CD4-positive, alpha-beta memory T cell (primary cell): ENCODE data around the gene SLC38A5. TPM values are rescaled to one million over a fixed set of nuclear protein-coding genes. Genes with fewer than 3 reads are reported as not detected.

Source experiments
- CTCF ChIA-PET: fragments of 350-600 bp; sonication (Branson Sonifier 250); formaldehyde crosslinking; loops from one replicate; lab custom pipeline; 2021; ENCODE audit warnings: inconsistent platforms; ENCODE audit not compliant: partially characterized antibody; lab: Charles Lee
- POLR2A ChIA-PET: fragments of 350-600 bp; sonication (Branson Sonifier 250); formaldehyde crosslinking; loops from one replicate; lab custom pipeline; 2021; ENCODE audit not compliant: partially characterized antibody; lab: Charles Lee
- DNase-seq, 5 donors: peaks; one replicate each; pipeline versions ENCODE4 v3.0.0 to v3.0.0-alpha.2; 2020 to 2022; ENCODE audit warnings: mixed read lengths in 1 of 5
- H3K27ac ChIP-seq: one replicate; pipeline ENCODE4 v1.7.0; 2013; ENCODE audit warnings: low read depth, low read length
- H3K27me3 ChIP-seq: 2 replicates; pipeline ENCODE4 v1.7.0; 2013; ENCODE audit warnings: mild to moderate bottlenecking, low read length, moderate library complexity; ENCODE audit not compliant: insufficient read depth
- H3K36me3 ChIP-seq: 2 replicates; pipeline ENCODE4 v1.7.0; 2013; ENCODE audit warnings: mild to moderate bottlenecking, low read length, moderate library complexity; ENCODE audit not compliant: insufficient read depth
- H3K4me1 ChIP-seq: 2 replicates; pipeline ENCODE4 v1.7.0; 2013; ENCODE audit warnings: mild to moderate bottlenecking, low read length, moderate library complexity; ENCODE audit not compliant: insufficient read depth
- H3K4me3 ChIP-seq, 2 donors: one replicate each; pipeline ENCODE4 v1.7.0; 2013; ENCODE audit warnings: low read length in 2 of 2, mild to moderate bottlenecking in 1 of 2
- H3K9me3 ChIP-seq, 2 donors: one replicate each; pipeline ENCODE4 v1.7.0; 2013; ENCODE audit warnings: low read length in 2 of 2, control low read depth in 1 of 2; ENCODE audit not compliant: control insufficient read depth in 1 of 2
- H3K27ac Mint-ChIP-seq, 7 donors: one replicate each; pipeline ENCODE4 v1.8.0; 2020 to 2021; ENCODE audit warnings: mixed read lengths in 7 of 7, mild to moderate bottlenecking in 6 of 7, inconsistent platforms in 3 of 7, moderate library complexity in 3 of 7
- H3K27me3 Mint-ChIP-seq, 2 donors: one replicate each; pipeline ENCODE4 v1.8.0; 2020 to 2021; ENCODE audit warnings: mixed read lengths in 2 of 2
- H3K36me3 Mint-ChIP-seq, 2 donors: one replicate each; pipeline ENCODE4 v1.8.0; 2020 to 2021; ENCODE audit warnings: mixed read lengths in 2 of 2, inconsistent platforms in 1 of 2, mild to moderate bottlenecking in 1 of 2
- H3K4me1 Mint-ChIP-seq, 4 donors: one replicate each; pipeline ENCODE4 v1.8.0; 2020 to 2021; ENCODE audit warnings: mixed read lengths in 4 of 4, mild to moderate bottlenecking in 1 of 4
- H3K4me3 Mint-ChIP-seq, 8 donors: one replicate each; pipeline ENCODE4 v1.8.0; 2020 to 2021; ENCODE audit warnings: mixed read lengths in 8 of 8, mild to moderate bottlenecking in 7 of 8, moderate library complexity in 6 of 8, inconsistent platforms in 3 of 8
- H3K9me3 Mint-ChIP-seq, 8 donors: one replicate each; pipeline ENCODE4 v1.8.0; 2020 to 2021; ENCODE audit warnings: mixed read lengths in 8 of 8, mild to moderate bottlenecking in 5 of 8, inconsistent platforms in 3 of 8, moderate library complexity in 1 of 8
- intact Hi-C: fragments of 100-400 bp; cut with micrococcal nuclease; formaldehyde crosslinking; loops from one replicate; pipeline ENCODE4 v1.15.1; 2023
- polyA plus RNA-seq, 2 donors: library from polyadenylated mRNA; unstranded; fragments of 300-500 nt; fragmentation: Illumina TruSeq; gene quantifications; one replicate each; pipeline ENCODE4 v1.2.3, GENCODE V29; 2021
- total RNA-seq, 2 experiments: library from RNA; stranded (reverse); gene quantifications; one replicate each; pipeline ENCODE4 v1.2.3, GENCODE V29; 2021

The SLC38A5 gene
- total and polyA plus RNA-seq, 4 experiments from 2014 or later: 18.4 to 34.0 (median 21.2) TPM

DNA sequence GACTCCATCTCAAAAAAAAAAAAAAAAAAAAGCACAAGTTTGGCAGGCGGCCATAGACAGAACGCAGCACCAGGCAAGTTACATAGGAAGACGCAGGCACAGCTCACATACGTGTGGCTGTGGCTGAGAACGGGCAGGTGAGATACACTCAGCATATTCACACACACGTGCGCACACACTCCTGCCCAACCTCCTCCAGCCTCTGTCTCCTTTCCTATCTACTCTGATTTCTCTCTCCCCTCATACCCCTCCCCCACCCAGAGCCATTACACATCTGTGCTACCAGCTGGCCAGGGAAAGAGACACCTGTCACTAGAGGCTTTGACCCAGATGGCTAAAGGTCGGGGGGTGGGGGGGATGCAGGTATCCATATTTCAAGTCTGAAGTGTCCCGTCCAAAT lies 2.2 kb upstream of the SLC38A5 start:
- Mint-ChIP-seq H3K27ac (no peak overlapping the region), H3K4me1 (peaks cover 16 to 42% (median 21%) of the 10 kb centered on the region in 4 donors), H3K9me3 (no peaks in the 10 kb centered on the region), H3K36me3 (peaks cover 0 to 12% of the 10 kb centered on the region in 2 donors), H3K4me3 (no peak overlapping the region), H3K27me3 (no peaks in the 10 kb centered on the region)
- no peaks in the 10 kb centered on the region for H3K27me3 ChIP-seq
- intact Hi-C loops: no loop called here
- no peak for DNase-seq
- no peak overlapping the region for H3K27ac ChIP-seq
- H3K9me3 ChIP-seq: no peaks in the 10 kb centered on the region
- H3K4me3 ChIP-seq: no peak overlapping the region
- H3K36me3 ChIP-seq: no peaks in the 10 kb centered on the region
- H3K4me1 ChIP-seq: peaks cover 27% of the 10 kb centered on the region
- ChIA-PET CTCF (interaction anchor here (0.7 kb wide), 1 partner anchor 9 kb away, joined by 4 read pairs; no protein-coding TSS in a partner anchor), POLR2A (no interaction called here)

DNA sequence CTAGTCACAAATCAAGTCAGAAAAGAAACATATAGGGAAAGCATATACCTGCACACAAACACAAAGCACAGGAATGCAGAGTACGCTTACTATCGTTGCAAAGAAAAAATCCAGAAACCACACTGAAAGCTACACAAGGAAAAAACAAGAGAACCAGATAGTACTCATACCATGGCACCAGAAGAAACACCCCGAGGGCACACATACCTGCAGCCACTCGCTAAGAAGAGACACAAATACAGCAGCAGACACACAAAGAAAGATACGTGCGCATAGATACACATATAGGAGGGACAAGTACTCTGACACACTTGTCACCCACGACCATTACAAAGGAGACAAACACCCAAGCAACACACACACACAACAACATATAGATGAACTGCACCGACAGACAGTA lies 1.4 kb upstream of the SLC38A5 start:
- POLR2A ChIA-PET: no interaction called here
- Mint-ChIP-seq H3K4me3 (peak overlapping the region in 3 of 8 donors; percentile 20 to 67 (median 48)), H3K27ac (peak overlapping the region in 4 of 7 donors; percentile 6 to 44 (median 30)), H3K4me1 (peaks cover 9 to 39% (median 18%) of the 10 kb centered on the region in 4 donors), H3K27me3 (no peaks in the 10 kb centered on the region), H3K9me3 (no peaks in the 10 kb centered on the region), H3K36me3 (peaks cover 0 to 7% of the 10 kb centered on the region in 2 donors)
- H3K36me3 ChIP-seq: no peaks in the 10 kb centered on the region
- H3K27me3 ChIP-seq: no peaks in the 10 kb centered on the region
- no peak overlapping the region for H3K27ac ChIP-seq
- CTCF ChIA-PET: interaction anchor here (0.7 kb wide), 1 partner anchor 8 kb away, joined by 4 read pairs; no protein-coding TSS in a partner anchor
- no peaks in the 10 kb centered on the region for H3K9me3 ChIP-seq
- DNase-seq: no peak
- no peak overlapping the region for H3K4me3 ChIP-seq
- intact Hi-C loops: no loop called here
- H3K4me1 ChIP-seq: peaks cover 21% of the 10 kb centered on the region

DNA sequence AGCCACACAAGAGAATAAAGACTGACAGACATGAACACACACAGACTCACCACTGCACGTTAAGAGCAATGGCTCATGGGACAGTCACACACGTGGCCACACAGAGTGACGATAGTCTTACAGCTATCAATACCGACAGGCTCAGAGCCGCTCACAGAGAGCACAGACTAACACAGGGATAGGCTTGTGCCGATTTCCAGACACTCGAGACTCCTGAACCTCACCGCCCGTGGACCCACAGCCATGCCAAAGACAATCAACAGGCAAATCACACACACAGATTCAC lies 716 bp upstream of the SLC38A5 start:
- Mint-ChIP-seq H3K27ac (no peak overlapping the region), H3K36me3 (peaks cover under 1 to 2% of the 10 kb centered on the region in 2 donors), H3K27me3 (no peaks in the 10 kb centered on the region), H3K9me3 (no peaks in the 10 kb centered on the region), H3K4me3 (no peak overlapping the region), H3K4me1 (peaks cover 9 to 32% (median 18%) of the 10 kb centered on the region in 4 donors)
- H3K36me3 ChIP-seq: no peaks in the 10 kb centered on the region
- no peak overlapping the region for H3K4me3 ChIP-seq
- H3K9me3 ChIP-seq: no peaks in the 10 kb centered on the region
- ChIA-PET POLR2A (no interaction called here), CTCF (interaction anchor here (4.2 kb wide), 1 partner anchor 388 kb away, joined by 34 read pairs; no protein-coding TSS in a partner anchor)
- no peak for DNase-seq
- intact Hi-C loops: no loop called here
- no peak overlapping the region for H3K27ac ChIP-seq
- no peaks in the 10 kb centered on the region for H3K27me3 ChIP-seq
- H3K4me1 ChIP-seq: peaks cover 21% of the 10 kb centered on the region

- Histone ChIP-seq H3K9me3 (no peaks in the 10 kb centered on the region), H3K27ac (peak overlapping the region; percentile 72), H3K4me1 (peaks cover 12% of the 10 kb centered on the region), H3K36me3 (no peaks in the 10 kb centered on the region), H3K27me3 (no peaks in the 10 kb centered on the region), H3K4me3 (peak overlapping the region; percentile 57 to 58)
- Mint-ChIP-seq H3K4me1 (peaks cover 8 to 39% (median 22%) of the 10 kb centered on the region in 4 donors), H3K27ac (peak overlapping the region; percentile 62 to 95 (median 88)), H3K4me3 (peak overlapping the region; percentile 82 to 95 (median 90)), H3K36me3 (peaks cover 8 to 15% of the 10 kb centered on the region in 2 donors), H3K27me3 (no peaks in the 10 kb centered on the region), H3K9me3 (no peaks in the 10 kb centered on the region)
- ChIA-PET POLR2A (interaction anchor here (0.9 to 2.4 kb wide), 4 partner anchors 39 to 810 kb away, joined by 4 to 16 read pairs (median 5); partner anchors contain the start of genes TBC1D25 and UXT), CTCF (interaction anchor here (1.4 to 4.2 kb wide), 3 partner anchors 71 to 386 kb away, joined by 3 to 34 read pairs (median 6); partner anchors contain the start of gene TBC1D25)
- DNase-seq: peak in 4 of 5 donors; percentile 27 to 42 (median 32)
- intact Hi-C loops: loop anchor here (1.0 kb wide), 1 partner anchor 386 kb away; no protein-coding TSS in a partner anchor
Measured at GRCh38 chrX:48468693-48469691, 1.1 kb downstream of the SLC38A5 start.

GRCh38 chrX:48468247-48468671 lies 1.8 kb downstream of the SLC38A5 start:
- peaks cover 9 to 17% of the 10 kb centered on the region in 2 donors for H3K36me3 Mint-ChIP-seq
- intact Hi-C loops: no loop called here
- H3K4me3 ChIP-seq: peak overlapping the region; percentile 57 to 58

GRCh38 chrX:48467281-48467761 lies 2.7 kb downstream of the SLC38A5 start:
- ChIA-PET POLR2A (interaction anchor here (0.9 to 2.4 kb wide), 2 partner anchors 72 to 107 kb away, joined by 3 to 16 read pairs; partner anchors contain the start of genes RBM3 and TBC1D25), CTCF (interaction anchor here (4.2 kb wide), 1 partner anchor 384 kb away, joined by 34 read pairs; no protein-coding TSS in a partner anchor)
- no peaks in the 10 kb centered on the region for H3K27me3 Mint-ChIP-seq
- H3K4me3 Mint-ChIP-seq: peak overlapping the region in 6 of 8 donors; percentile 13 to 92 (median 49)
- H3K27me3 ChIP-seq: no peaks in the 10 kb centered on the region
- no peaks in the 10 kb centered on the region for H3K9me3 ChIP-seq
- DNase-seq: no peak
- no peak overlapping the region for H3K27ac ChIP-seq
- H3K9me3 Mint-ChIP-seq: no peaks in the 10 kb centered on the region
- no peak overlapping the region for H3K4me3 ChIP-seq
- peaks cover 12% of the 10 kb centered on the region for H3K4me1 ChIP-seq
- no peaks in the 10 kb centered on the region for H3K36me3 ChIP-seq
- H3K4me1 Mint-ChIP-seq: peaks cover 10 to 41% (median 22%) of the 10 kb centered on the region in 4 donors
- intact Hi-C loops: no loop called here
- peaks cover 13 to 17% of the 10 kb centered on the region in 2 donors for H3K36me3 Mint-ChIP-seq
- H3K27ac Mint-ChIP-seq: peak overlapping the region in 2 of 7 donors; percentile 38 to 74

More at GRCh38 chrX:48468247-48468671, 1.8 kb downstream of the SLC38A5 start:
- Mint-ChIP-seq H3K9me3 (no peaks in the 10 kb centered on the region), H3K27me3 (no peaks in the 10 kb centered on the region), H3K4me3 (peak overlapping the region; percentile 82 to 95 (median 90)), H3K27ac (peak overlapping the region; percentile 10 to 94 (median 76)), H3K4me1 (peaks cover 10 to 41% (median 22%) of the 10 kb centered on the region in 4 donors)
- H3K4me1 ChIP-seq: peaks cover 12% of the 10 kb centered on the region
- H3K27me3 ChIP-seq: no peaks in the 10 kb centered on the region
- no peaks in the 10 kb centered on the region for H3K9me3 ChIP-seq
- no peaks in the 10 kb centered on the region for H3K36me3 ChIP-seq
- CTCF ChIA-PET: interaction anchor here (1.5 to 4.2 kb wide), 2 partner anchors 381 to 385 kb away, joined by 3 to 34 read pairs; no protein-coding TSS in a partner anchor
- peak in 1 of 5 donors; percentile 3 for DNase-seq
- POLR2A ChIA-PET: interaction anchor here (0.9 to 2.4 kb wide), 3 partner anchors 40 to 809 kb away, joined by 4 to 16 read pairs (median 5); partner anchors contain the start of genes TBC1D25 and UXT
- H3K27ac ChIP-seq: peak overlapping the region; percentile 72
